Measurements from ENCODE around the gene ZNF423. TPM values are rescaled to one million over a fixed set of nuclear protein-coding genes. Genes with fewer than 3 reads are reported as not detected.

ZNF423 gene
- total RNA-seq, 1 donor from 2014 or later = 0.69 TPM

DNA sequence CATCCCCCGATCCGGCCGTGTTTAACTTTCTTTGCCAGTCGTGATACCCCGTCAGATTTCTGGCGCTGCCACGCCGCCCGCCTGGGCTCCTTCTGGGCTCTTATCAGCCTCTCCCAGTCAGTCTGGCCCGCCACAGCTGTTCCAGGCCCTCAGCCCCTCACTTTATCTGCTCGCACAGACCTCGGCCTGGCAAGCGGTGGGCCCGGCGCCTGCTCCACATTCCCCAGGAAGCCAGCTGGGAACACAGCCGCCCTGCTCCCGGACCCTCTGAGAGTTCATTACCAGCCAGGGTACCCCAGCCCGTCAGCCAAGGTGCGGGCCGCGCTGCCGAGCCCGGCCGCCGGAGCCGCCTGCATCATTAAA, 157.5 kb downstream of the ZNF423 start:
- TF ChIP-seq, protein P1, sequence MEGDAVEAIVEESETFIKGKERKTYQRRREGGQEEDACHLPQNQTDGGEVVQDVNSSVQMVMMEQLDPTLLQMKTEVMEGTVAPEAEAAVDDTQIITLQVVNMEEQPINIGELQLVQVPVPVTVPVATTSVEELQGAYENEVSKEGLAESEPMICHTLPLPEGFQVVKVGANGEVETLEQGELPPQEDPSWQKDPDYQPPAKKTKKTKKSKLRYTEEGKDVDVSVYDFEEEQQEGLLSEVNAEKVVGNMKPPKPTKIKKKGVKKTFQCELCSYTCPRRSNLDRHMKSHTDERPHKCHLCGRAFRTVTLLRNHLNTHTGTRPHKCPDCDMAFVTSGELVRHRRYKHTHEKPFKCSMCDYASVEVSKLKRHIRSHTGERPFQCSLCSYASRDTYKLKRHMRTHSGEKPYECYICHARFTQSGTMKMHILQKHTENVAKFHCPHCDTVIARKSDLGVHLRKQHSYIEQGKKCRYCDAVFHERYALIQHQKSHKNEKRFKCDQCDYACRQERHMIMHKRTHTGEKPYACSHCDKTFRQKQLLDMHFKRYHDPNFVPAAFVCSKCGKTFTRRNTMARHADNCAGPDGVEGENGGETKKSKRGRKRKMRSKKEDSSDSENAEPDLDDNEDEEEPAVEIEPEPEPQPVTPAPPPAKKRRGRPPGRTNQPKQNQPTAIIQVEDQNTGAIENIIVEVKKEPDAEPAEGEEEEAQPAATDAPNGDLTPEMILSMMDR (conservative IDR thresholded peaks at IDR 0.05; ENCODE audit: low read depth, low read length) = no peak
- no peak overlapping the region for H3K4me3 ChIP-seq (ENCODE audit: low read depth, low read length)
- no peak for DNase-seq (ENCODE audit: low read depth)

GRCh38 chr16:49697631-49698452, 158.1 kb downstream of the ZNF423 start:
- no peak overlapping the region for H3K4me3 ChIP-seq (ENCODE audit: low read depth, low read length)
- TF ChIP-seq, protein P1 (conservative IDR thresholded peaks at IDR 0.05; ENCODE audit: low read depth, low read length) = no peak
- no peak for DNase-seq (ENCODE audit: low read depth)

- no peak for DNase-seq (ENCODE audit: low read depth)
- TF ChIP-seq, protein P1 (conservative IDR thresholded peaks at IDR 0.05; ENCODE audit: low read depth, low read length) = no peak
- no peak overlapping the region for H3K4me3 ChIP-seq (ENCODE audit: low read depth, low read length)
Observed at GRCh38 chr16:49696414-49697101, 159.4 kb downstream of the ZNF423 start.

- no peak overlapping the region for H3K4me3 ChIP-seq (ENCODE audit: low read depth, low read length)
- no peak for DNase-seq (ENCODE audit: low read depth)
- TF ChIP-seq, protein P1 (conservative IDR thresholded peaks at IDR 0.05; ENCODE audit: low read depth, low read length) = no peak
Observed at GRCh38 chr16:49695782-49696413, 160.0 kb downstream of the ZNF423 start.

DNA sequence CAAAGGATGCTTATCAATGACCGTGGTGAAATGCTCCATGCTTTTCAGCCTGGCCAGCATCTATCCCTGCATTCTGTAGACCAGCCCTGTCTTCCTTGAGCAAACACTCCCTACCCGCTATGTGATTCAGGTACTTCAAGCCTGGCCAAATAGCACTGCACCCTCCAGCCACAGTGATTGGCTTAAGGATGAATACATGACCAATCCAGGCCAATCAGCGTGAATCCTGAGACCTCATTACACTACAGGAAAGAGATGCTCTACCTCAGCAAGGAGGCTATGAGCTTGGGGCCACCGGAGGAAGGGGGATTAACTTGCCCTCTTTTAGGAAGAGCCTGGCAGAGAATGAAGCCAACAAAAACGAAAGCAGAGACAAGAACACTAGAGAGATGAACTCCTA, 162.5 kb downstream of the ZNF423 start:
- no peak for DNase-seq (ENCODE audit: low read depth)
- TF ChIP-seq, protein P1 (conservative IDR thresholded peaks at IDR 0.05; ENCODE audit: low read depth, low read length) = no peak
- no peak overlapping the region for H3K4me3 ChIP-seq (ENCODE audit: low read depth, low read length)

DNA sequence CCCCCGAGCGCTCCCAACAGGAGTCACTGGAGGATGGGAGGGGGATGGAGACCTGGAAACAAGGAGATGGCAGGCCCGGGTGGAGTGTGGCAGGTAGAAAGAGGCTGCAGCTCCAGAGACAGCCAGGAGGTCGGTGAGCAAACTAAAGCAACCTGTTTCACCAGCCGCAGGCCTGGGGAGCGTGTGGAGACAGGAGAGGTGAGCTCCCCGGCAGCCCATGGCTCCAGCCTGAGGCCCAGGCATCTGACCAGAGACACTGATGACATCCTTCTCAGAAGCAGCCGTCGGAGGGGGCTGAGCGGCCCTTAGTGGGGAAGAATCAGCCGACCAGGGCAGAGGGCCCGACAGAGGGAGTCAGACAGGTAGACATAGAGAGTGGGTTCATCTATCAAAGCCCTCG, 165.1 kb downstream of the ZNF423 start:
- no peak overlapping the region for H3K4me3 ChIP-seq (ENCODE audit: low read depth, low read length)
- DNase-seq (ENCODE audit: low read depth) = no peak
- TF ChIP-seq, protein P1 (conservative IDR thresholded peaks at IDR 0.05; ENCODE audit: low read depth, low read length) = no peak
